B cell (primary cell): Measurements from ENCODE around the gene PHF19. TPM values are rescaled to one million over a fixed set of nuclear protein-coding genes. Genes with fewer than 3 reads are reported as not detected.

Experiments used
- ATAC-seq: fragments of 200-7000 bp; cut with Tn5 transposase; one replicate; pipeline ENCODE4 v1.10.0; 2021; ENCODE audit warnings: low read depth, mild to moderate bottlenecking, moderate number of reproducible peaks, moderate library complexity
- CTCF ChIA-PET: fragments of 350-600 bp; sonication (Branson Sonifier 250); formaldehyde crosslinking; loops from one replicate; lab custom pipeline; 2021; ENCODE audit warnings: antibody characterized with exemption, inconsistent platforms; lab: Charles Lee
- POLR2A ChIA-PET: fragments of 350-600 bp; sonication (Branson Sonifier 250); formaldehyde crosslinking; loops from one replicate; lab custom pipeline; 2021; ENCODE audit warnings: antibody characterized with exemption; lab: Charles Lee
- DNase-seq: peaks from one replicate; pipeline ENCODE4 v3.0.0; 2013
- H2AFZ ChIP-seq: 2 replicates; pipeline ENCODE4 v1.6.1; 2012; ENCODE audit warnings: mild to moderate bottlenecking, low read depth, low read length; ENCODE audit not compliant: insufficient read depth, poor library complexity, severe bottlenecking
- H3K27ac ChIP-seq, 2 donors: 1 replicate in 1 of 2; 2 replicates in 1 of 2; pipeline ENCODE4 v1.5.1; 2012 to 2013; ENCODE audit warnings: low read length in 2 of 2, mild to moderate bottlenecking in 2 of 2, moderate library complexity in 1 of 2
- H3K27me3 ChIP-seq, 4 experiments: fragments of 200-600 bp in 1 of 4; sonication (generic) in 1 of 4; replicated peaks in 1 of 4; 1 replicate in 2 of 4; 2 replicates in 2 of 4; pipeline versions ENCODE4 v1.6.1 to v1.7.0; 2013 to 2016; ENCODE audit warnings: low read length in 3 of 4, mild to moderate bottlenecking in 2 of 4, mixed read lengths in 1 of 4, moderate library complexity in 1 of 4; ENCODE audit not compliant: insufficient read depth in 4 of 4, control insufficient read depth in 3 of 4; ENCODE audit errors: control extremely low read depth in 1 of 4
- H3K36me3 ChIP-seq, 2 experiments: replicated peaks in 1 of 2; 1 replicate in 1 of 2; 2 replicates in 1 of 2; pipeline versions ENCODE4 v1.6.1 to v1.7.1; 2013; ENCODE audit warnings: low read length in 1 of 2; ENCODE audit not compliant: insufficient read depth in 2 of 2, control insufficient read depth in 1 of 2; ENCODE audit errors: control extremely low read depth in 1 of 2, extremely low read depth in 1 of 2
- H3K4me1 ChIP-seq, 2 donors: fragments of 200-600 bp in 1 of 2; sonication (generic) in 1 of 2; 1 replicate in 1 of 2; 2 replicates in 1 of 2; pipeline versions ENCODE4 v1.5.1 to v1.6.1; 2013 to 2017; ENCODE audit warnings: low read length in 2 of 2; ENCODE audit not compliant: control insufficient read depth in 2 of 2, insufficient read depth in 2 of 2
- H3K4me2 ChIP-seq: replicated peaks from 2 replicates; pipeline ENCODE3; 2012; ENCODE audit warnings: mild to moderate bottlenecking, low read depth, low read length; ENCODE audit not compliant: poor library complexity, severe bottlenecking
- H3K4me3 ChIP-seq, 5 experiments: fragments of 200-600 bp in 1 of 5; sonication (generic) in 1 of 5; 1 replicate in 3 of 5; 2 replicates in 2 of 5; pipeline versions ENCODE4 v1.5.1 to v1.7.0; 2011 to 2016; ENCODE audit warnings: low read length in 4 of 5, mild to moderate bottlenecking in 4 of 5, low read depth in 2 of 5, control low read depth in 1 of 5, moderate library complexity in 1 of 5; ENCODE audit not compliant: insufficient read depth in 1 of 5; ENCODE audit errors: control extremely low read depth in 1 of 5, extremely low read depth in 1 of 5
- H3K79me2 ChIP-seq: fragments of 200-600 bp; sonication (generic); one replicate; pipeline ENCODE4 v1.6.0; 2016; ENCODE audit warnings: low read length; ENCODE audit not compliant: control insufficient read depth, insufficient read depth
- H3K9ac ChIP-seq: fragments of 200-600 bp; sonication (generic); 2 replicates; pipeline ENCODE4 v1.6.1; 2017; ENCODE audit warnings: mild to moderate bottlenecking, low read length, moderate library complexity
- H3K9me3 ChIP-seq, 3 donors: one replicate each; pipeline versions ENCODE4 v1.6.1 to v1.7.1; 2013; ENCODE audit warnings: low read length in 2 of 3; ENCODE audit not compliant: control insufficient read depth in 2 of 3, insufficient read depth in 1 of 3; ENCODE audit errors: control extremely low read depth in 1 of 3
- H4K20me1 ChIP-seq: 2 replicates; pipeline ENCODE4 v1.6.0; 2012; ENCODE audit warnings: mild to moderate bottlenecking, low read length; ENCODE audit not compliant: insufficient read depth, control insufficient read depth, poor library complexity, severe bottlenecking
- H3K27ac Mint-ChIP-seq: one replicate; pipeline ENCODE4 v1.8.0; 2021; ENCODE audit warnings: mixed read lengths
- H3K27me3 Mint-ChIP-seq: one replicate; pipeline ENCODE4 v1.8.0; 2021; ENCODE audit warnings: mixed read lengths
- H3K4me1 Mint-ChIP-seq: one replicate; pipeline ENCODE4 v1.8.0; 2021; ENCODE audit warnings: mixed read lengths
- H3K4me3 Mint-ChIP-seq: one replicate; pipeline ENCODE4 v1.8.0; 2021; ENCODE audit warnings: mixed read lengths
- H3K9me3 Mint-ChIP-seq: one replicate; pipeline ENCODE4 v1.8.0; 2022; ENCODE audit warnings: mixed read lengths; ENCODE audit not compliant: insufficient read depth
- EZH2 ChIP-seq: IDR thresholded peaks from 2 replicates; pipeline ENCODE4 v1.6.1; 2012; ENCODE audit warnings: borderline replicate concordance, low read depth, mild to moderate bottlenecking, moderate library complexity, low read length; ENCODE audit not compliant: insufficient read depth, poor library complexity, severe bottlenecking
- WGBS: methylation state at CpG from one replicate; pipeline ENCODE4 v1.1.5; 2013; ENCODE audit warnings: missing lambda C conversion rate; ENCODE audit not compliant: insufficient coverage; 5-methylcytosine and 5-hydroxymethylcytosine counted together
- intact Hi-C: fragments of 100-400 bp; cut with micrococcal nuclease; formaldehyde crosslinking; loops from one replicate; pipeline ENCODE4 v1.10.0; 2022
- polyA plus RNA-seq: library from polyadenylated mRNA; depleted of rRNA; stranded (reverse); fragments of >200 nt; gene quantifications from 2 replicates; pipeline ENCODE4 v1.2.3, GENCODE V29; 2012
- total RNA-seq, 2 donors: library from RNA; stranded (reverse); fragments of 120-200 nt in 1 of 2; gene quantifications; 1 replicate in 1 of 2; 2 replicates in 1 of 2; pipeline versions ENCODE4 v1.2.3 to v1.2.4, GENCODE V29; 2013 to 2022
- TF ChIP-seq, protein P1 (sequence below): fragments of 200-600 bp; IDR thresholded peaks from one replicate; pipeline ENCODE4 v1.8.0; 2022; ENCODE audit warnings: antibody characterized with exemption, mild to moderate bottlenecking

PHF19 gene
- total and polyA plus RNA-seq, 2 donors (not counting 1 experiment from before 2014, with no cell fraction given): 17.0 to 20.9 TPM

DNA sequence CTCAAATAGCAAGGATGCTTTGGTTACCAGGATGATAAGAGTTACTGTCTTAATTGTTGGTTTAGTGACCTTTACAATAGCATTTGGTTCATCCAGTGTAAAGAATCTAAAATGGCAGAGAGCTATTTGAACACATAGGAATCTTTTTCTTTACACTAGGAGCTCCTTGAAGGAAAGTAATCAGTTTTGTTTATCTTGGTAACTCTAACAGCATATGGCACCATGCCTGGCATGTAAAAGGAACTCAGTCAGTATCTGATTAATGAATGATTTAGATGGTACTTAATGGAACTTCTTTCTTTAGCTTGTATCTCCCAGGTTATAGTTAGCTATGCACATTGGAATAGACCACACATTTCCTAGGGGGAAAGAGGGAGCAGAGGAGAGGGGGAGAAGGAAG lies 44.2 kb downstream of the PHF19 start:
- no peak overlapping the region for H3K4me3 Mint-ChIP-seq
- no peak overlapping the region for H2AFZ ChIP-seq
- DNase-seq (no peak), ATAC-seq (no peak)
- ChIA-PET CTCF (interaction anchor here (0.6 to 1.4 kb wide), 2 partner anchors 27 to 477 kb away, joined by 3 read pairs; no protein-coding TSS in a partner anchor), POLR2A (no interaction called here)
- no peak overlapping the region for H3K27ac ChIP-seq
- no peaks in the 10 kb centered on the region for H3K9me3 ChIP-seq
- H3K9ac ChIP-seq: no peak overlapping the region
- H3K79me2 ChIP-seq: peaks cover 4% of the 10 kb centered on the region
- no peaks in the 10 kb centered on the region for H3K9me3 Mint-ChIP-seq
- no peaks in the 10 kb centered on the region for H3K4me1 Mint-ChIP-seq
- no peak for TF ChIP-seq EZH2
- no peak overlapping the region for H3K27ac Mint-ChIP-seq
- intact Hi-C loops: no loop called here
- no peaks in the 10 kb centered on the region for H3K27me3 ChIP-seq
- H3K27me3 Mint-ChIP-seq: no peaks in the 10 kb centered on the region
- H3K4me1 ChIP-seq: no peaks in the 10 kb centered on the region
- H3K36me3 ChIP-seq: peaks cover 13 to 56% of the 10 kb centered on the region in 2 experiments
- H3K4me2 ChIP-seq: no peak overlapping the region
- H3K4me3 ChIP-seq: no peak overlapping the region
- H4K20me1 ChIP-seq: peaks cover 4% of the 10 kb centered on the region

DNA sequence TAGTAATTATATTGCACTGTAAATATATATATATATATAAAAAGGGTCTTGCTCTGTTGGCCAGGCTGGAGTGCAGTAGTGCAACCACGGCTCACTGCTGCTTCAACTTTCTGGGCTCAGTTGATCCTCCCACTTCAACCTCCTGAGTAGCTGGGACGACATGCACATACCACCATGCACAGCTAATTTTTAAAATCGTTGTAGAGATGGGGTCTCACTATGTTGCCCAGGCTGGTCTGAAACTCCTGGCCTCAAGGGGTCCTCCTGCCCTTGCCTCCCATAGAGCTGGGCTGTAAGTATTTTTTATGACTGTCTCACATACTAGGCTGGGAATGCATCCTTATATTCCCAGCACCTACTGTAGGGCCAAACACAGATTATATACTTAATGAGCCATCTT lies 46.1 kb downstream of the PHF19 start:
- Histone ChIP-seq H3K4me3 (no peak overlapping the region), H3K27me3 (no peaks in the 10 kb centered on the region), H3K4me1 (no peaks in the 10 kb centered on the region), H3K79me2 (peaks cover 4% of the 10 kb centered on the region), H3K27ac (no peak overlapping the region), H2AFZ (no peak overlapping the region), H3K4me2 (no peak overlapping the region), H3K9ac (no peak overlapping the region), H3K36me3 (peaks cover 13 to 67% of the 10 kb centered on the region in 2 experiments), H3K9me3 (no peaks in the 10 kb centered on the region), H4K20me1 (peaks cover under 1% of the 10 kb centered on the region)
- Mint-ChIP-seq H3K4me1 (no peaks in the 10 kb centered on the region), H3K27me3 (no peaks in the 10 kb centered on the region), H3K4me3 (no peak overlapping the region), H3K9me3 (no peaks in the 10 kb centered on the region), H3K27ac (no peak overlapping the region)
- intact Hi-C loops: no loop called here
- POLR2A ChIA-PET: no interaction called here
- DNase-seq (no peak), ATAC-seq (no peak)
- TF ChIP-seq EZH2: no peak
- TF ChIP-seq, protein P1, sequence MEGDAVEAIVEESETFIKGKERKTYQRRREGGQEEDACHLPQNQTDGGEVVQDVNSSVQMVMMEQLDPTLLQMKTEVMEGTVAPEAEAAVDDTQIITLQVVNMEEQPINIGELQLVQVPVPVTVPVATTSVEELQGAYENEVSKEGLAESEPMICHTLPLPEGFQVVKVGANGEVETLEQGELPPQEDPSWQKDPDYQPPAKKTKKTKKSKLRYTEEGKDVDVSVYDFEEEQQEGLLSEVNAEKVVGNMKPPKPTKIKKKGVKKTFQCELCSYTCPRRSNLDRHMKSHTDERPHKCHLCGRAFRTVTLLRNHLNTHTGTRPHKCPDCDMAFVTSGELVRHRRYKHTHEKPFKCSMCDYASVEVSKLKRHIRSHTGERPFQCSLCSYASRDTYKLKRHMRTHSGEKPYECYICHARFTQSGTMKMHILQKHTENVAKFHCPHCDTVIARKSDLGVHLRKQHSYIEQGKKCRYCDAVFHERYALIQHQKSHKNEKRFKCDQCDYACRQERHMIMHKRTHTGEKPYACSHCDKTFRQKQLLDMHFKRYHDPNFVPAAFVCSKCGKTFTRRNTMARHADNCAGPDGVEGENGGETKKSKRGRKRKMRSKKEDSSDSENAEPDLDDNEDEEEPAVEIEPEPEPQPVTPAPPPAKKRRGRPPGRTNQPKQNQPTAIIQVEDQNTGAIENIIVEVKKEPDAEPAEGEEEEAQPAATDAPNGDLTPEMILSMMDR: no peak
- CTCF ChIA-PET: no interaction called here
- 100% methylated on average over 2 of the region's 3 CpGs for WGBS
